ENCODE results near the gene IGFBP7.

The IGFBP7 gene

DNA sequence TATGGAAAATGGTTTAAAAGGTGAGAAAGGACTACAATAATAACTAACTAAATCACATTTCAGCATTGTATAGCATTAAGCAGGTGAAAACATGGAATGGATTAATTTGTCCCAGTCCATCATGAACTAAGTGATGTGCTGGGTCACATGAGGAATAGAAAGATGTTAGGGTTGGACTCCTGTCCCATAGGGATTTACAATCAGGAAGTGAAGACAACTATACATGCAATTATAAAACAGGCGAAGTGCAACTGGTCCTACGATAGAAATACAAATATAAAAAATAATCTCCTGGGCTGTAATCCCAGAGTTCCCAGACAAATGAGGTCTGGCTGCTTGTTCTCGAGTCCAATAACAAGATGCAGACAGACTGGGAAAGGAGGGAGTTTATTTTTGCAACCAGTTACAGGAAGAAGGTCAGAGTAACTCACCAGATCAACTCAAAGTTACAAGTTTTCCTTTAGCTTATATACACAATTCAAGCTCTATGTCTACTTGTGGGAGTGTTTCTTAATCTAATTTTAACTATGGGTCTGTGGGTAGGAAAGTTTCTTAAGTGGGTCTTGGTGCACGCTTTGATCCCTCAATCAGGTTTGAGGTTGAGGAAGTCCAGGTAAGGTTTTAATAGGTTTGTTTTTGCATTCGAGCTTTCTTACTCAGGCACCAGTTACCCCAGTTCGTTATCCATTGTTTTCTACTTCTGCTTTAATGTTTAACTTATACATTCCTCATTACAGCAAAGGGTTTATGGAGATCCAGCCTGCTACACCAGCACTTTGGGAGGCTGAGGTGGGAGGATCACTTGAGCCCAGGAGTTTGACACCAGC lies 50.1 kb downstream of the IGFBP7 start:
- H3K4me3 ChIP-seq (ENCODE audit: low read length) = no peak overlapping the region
- no peak overlapping the region for H2BK120ac ChIP-seq (ENCODE audit: low read depth, low read length)
- no peak overlapping the region for H2AK5ac ChIP-seq (ENCODE audit: low read length)
- no CpG with 5 or more reads among the region's 6 CpGs for WGBS (ENCODE audit: extremely low coverage, insufficient coverage, low lambda C conversion rate)
- H3K9ac ChIP-seq (ENCODE audit: low read length) = no peak overlapping the region
- no peak overlapping the region for H3K56ac ChIP-seq (ENCODE audit: low read length)
- no peaks in the 10 kb centered on the region for H3K79me2 ChIP-seq (ENCODE audit: control insufficient read depth, insufficient read depth, low read length)
- no peak overlapping the region for H3K23ac ChIP-seq (ENCODE audit: low read length)
- H3K4me1 ChIP-seq (ENCODE audit: control insufficient read depth, low read depth, low read length) = peaks cover 7% of the 10 kb centered on the region
- H4K5ac ChIP-seq (ENCODE audit: low read length) = no peak overlapping the region
- no peak for DNase-seq
- no peak overlapping the region for H3K4ac ChIP-seq (ENCODE audit: low read depth, low read length)
- H2BK15ac ChIP-seq (replicated peaks; ENCODE audit: low read depth) = no peak overlapping the region
- H3K27ac ChIP-seq (ENCODE audit: low read depth, low read length) = no peak overlapping the region
- no peak overlapping the region for H3K18ac ChIP-seq (ENCODE audit: low read length)
- no peak overlapping the region for H3K4me2 ChIP-seq (ENCODE audit: low read length)
- no peak overlapping the region for H4K8ac ChIP-seq (ENCODE audit: low read depth, low read length)
- no peaks in the 10 kb centered on the region for H3K79me1 ChIP-seq (ENCODE audit: low read length)
- no peaks in the 10 kb centered on the region for H3K27me3 ChIP-seq (ENCODE audit: insufficient read depth, low read length, poor library complexity)
- no peaks in the 10 kb centered on the region for H3K36me3 ChIP-seq (ENCODE audit: control insufficient read depth, insufficient read depth, low read length)
- H2BK5ac ChIP-seq (ENCODE audit: low read length) = no peak overlapping the region

DNA sequence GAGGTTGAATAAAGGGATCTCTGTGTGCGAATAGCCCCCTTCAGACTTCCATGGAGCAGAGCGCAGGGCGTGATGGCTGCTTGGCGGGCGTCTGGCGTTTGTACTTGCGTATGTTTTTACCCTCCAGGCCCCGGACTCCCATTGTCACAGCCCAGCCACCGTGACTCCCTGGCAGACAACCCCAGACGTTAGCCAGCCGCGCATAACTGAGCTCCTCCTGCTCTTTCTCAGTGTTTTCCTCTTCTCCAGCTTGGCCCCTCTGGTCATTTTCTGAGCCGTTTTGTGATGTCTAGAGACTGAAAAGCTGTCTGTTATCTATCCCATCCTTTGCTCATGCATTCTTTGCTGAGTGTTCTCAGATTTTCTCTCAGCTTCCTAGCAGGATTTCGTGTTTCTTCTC lies 54.3 kb downstream of the IGFBP7 start:
- H3K9ac ChIP-seq (ENCODE audit: low read length) = no peak overlapping the region
- no peaks in the 10 kb centered on the region for H3K27me3 ChIP-seq (ENCODE audit: insufficient read depth, low read length, poor library complexity)
- no peak overlapping the region for H3K4me3 ChIP-seq (ENCODE audit: low read length)
- no peak overlapping the region for H2BK5ac ChIP-seq (ENCODE audit: low read length)
- H3K18ac ChIP-seq (ENCODE audit: low read length) = no peak overlapping the region
- H3K36me3 ChIP-seq (ENCODE audit: control insufficient read depth, insufficient read depth, low read length) = no peaks in the 10 kb centered on the region
- H3K56ac ChIP-seq (ENCODE audit: low read length) = no peak overlapping the region
- DNase-seq = no peak
- peaks cover 4% of the 10 kb centered on the region for H3K4me1 ChIP-seq (ENCODE audit: control insufficient read depth, low read depth, low read length)
- H3K4ac ChIP-seq (ENCODE audit: low read depth, low read length) = no peak overlapping the region
- no peak overlapping the region for H2BK120ac ChIP-seq (ENCODE audit: low read depth, low read length)
- no peak overlapping the region for H2AK5ac ChIP-seq (ENCODE audit: low read length)
- WGBS (ENCODE audit: extremely low coverage, insufficient coverage, low lambda C conversion rate) = no CpG with 5 or more reads among the region's 14 CpGs
- H3K79me1 ChIP-seq (ENCODE audit: low read length) = no peaks in the 10 kb centered on the region
- H3K79me2 ChIP-seq (ENCODE audit: control insufficient read depth, insufficient read depth, low read length) = no peaks in the 10 kb centered on the region
- H3K4me2 ChIP-seq (ENCODE audit: low read length) = no peak overlapping the region
- H4K5ac ChIP-seq (ENCODE audit: low read length) = no peak overlapping the region
- no peak overlapping the region for H4K8ac ChIP-seq (ENCODE audit: low read depth, low read length)
- no peak overlapping the region for H3K27ac ChIP-seq (ENCODE audit: low read depth, low read length)
- no peak overlapping the region for H2BK15ac ChIP-seq (replicated peaks; ENCODE audit: low read depth)
- no peak overlapping the region for H3K23ac ChIP-seq (ENCODE audit: low read length)

DNA sequence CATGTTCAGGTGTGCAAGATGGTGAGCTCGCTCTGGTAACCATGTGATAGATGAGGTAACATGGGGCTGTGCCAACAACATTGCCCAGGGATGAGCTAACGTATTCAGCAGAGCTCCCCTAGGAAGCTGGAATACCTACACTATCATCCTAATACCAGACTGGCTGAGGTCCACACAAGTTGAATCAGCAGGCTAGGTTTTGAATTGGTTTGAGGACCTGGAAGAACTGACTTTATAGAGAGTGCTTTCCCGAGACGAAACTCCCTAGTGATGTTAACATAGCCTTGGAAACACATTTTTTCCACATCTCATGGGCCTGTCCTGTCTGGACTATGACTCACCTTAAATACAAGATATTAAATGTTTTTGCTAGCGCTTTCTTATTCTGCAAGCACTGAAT lies 56.7 kb downstream of the IGFBP7 start:
- Histone ChIP-seq H2BK15ac (replicated peaks; ENCODE audit: low read depth) (no peak overlapping the region), H3K4me3 (ENCODE audit: low read length) (no peak overlapping the region), H3K18ac (ENCODE audit: low read length) (no peak overlapping the region), H2AK5ac (ENCODE audit: low read length) (no peak overlapping the region), H3K36me3 (ENCODE audit: control insufficient read depth, insufficient read depth, low read length) (no peaks in the 10 kb centered on the region), H2BK5ac (ENCODE audit: low read length) (no peak overlapping the region), H3K4me1 (ENCODE audit: control insufficient read depth, low read depth, low read length) (peaks cover 4% of the 10 kb centered on the region), H3K79me1 (ENCODE audit: low read length) (no peaks in the 10 kb centered on the region), H4K5ac (ENCODE audit: low read length) (no peak overlapping the region), H3K27ac (ENCODE audit: low read depth, low read length) (no peak overlapping the region), H4K8ac (ENCODE audit: low read depth, low read length) (no peak overlapping the region), H2BK120ac (ENCODE audit: low read depth, low read length) (no peak overlapping the region), H3K4me2 (ENCODE audit: low read length) (no peak overlapping the region), H3K27me3 (ENCODE audit: insufficient read depth, low read length, poor library complexity) (no peaks in the 10 kb centered on the region), H3K9ac (ENCODE audit: low read length) (no peak overlapping the region), H3K23ac (ENCODE audit: low read length) (no peak overlapping the region), H3K4ac (ENCODE audit: low read depth, low read length) (no peak overlapping the region), H3K56ac (ENCODE audit: low read length) (no peak overlapping the region), H3K79me2 (ENCODE audit: control insufficient read depth, insufficient read depth, low read length) (no peaks in the 10 kb centered on the region)
- no peak for DNase-seq
- no CpG with 5 or more reads among the region's 5 CpGs for WGBS (ENCODE audit: extremely low coverage, insufficient coverage, low lambda C conversion rate)

DNA sequence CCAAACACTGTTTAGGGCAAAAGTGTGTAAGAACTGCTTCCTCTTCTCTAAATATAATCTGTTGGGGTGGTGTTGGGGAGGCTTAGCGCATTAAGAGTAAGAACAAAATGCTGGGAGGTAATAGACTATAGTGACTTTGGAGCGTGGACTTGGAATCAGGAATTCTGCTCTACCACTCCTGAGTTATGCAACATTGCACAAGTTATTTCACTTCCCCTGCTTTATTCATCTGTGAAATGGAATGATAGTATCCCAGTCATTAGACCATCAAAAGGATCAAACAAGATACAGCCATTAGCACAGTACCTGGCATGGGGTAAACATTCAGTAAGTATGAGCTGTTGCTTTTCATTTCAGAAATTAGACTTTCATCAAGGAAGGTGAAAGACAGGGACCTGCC lies 58.7 kb downstream of the IGFBP7 start:
- no peak overlapping the region for H3K23ac ChIP-seq (ENCODE audit: low read length)
- no peak overlapping the region for H3K27ac ChIP-seq (ENCODE audit: low read depth, low read length)
- no peak overlapping the region for H3K4me2 ChIP-seq (ENCODE audit: low read length)
- H3K36me3 ChIP-seq (ENCODE audit: control insufficient read depth, insufficient read depth, low read length) = no peaks in the 10 kb centered on the region
- H4K5ac ChIP-seq (ENCODE audit: low read length) = no peak overlapping the region
- H3K79me1 ChIP-seq (ENCODE audit: low read length) = no peaks in the 10 kb centered on the region
- H2BK15ac ChIP-seq (replicated peaks; ENCODE audit: low read depth) = no peak overlapping the region
- peaks cover 4% of the 10 kb centered on the region for H3K4me1 ChIP-seq (ENCODE audit: control insufficient read depth, low read depth, low read length)
- H3K27me3 ChIP-seq (ENCODE audit: insufficient read depth, low read length, poor library complexity) = no peaks in the 10 kb centered on the region
- no peaks in the 10 kb centered on the region for H3K79me2 ChIP-seq (ENCODE audit: control insufficient read depth, insufficient read depth, low read length)
- H2BK5ac ChIP-seq (ENCODE audit: low read length) = no peak overlapping the region
- no peak overlapping the region for H2AK5ac ChIP-seq (ENCODE audit: low read length)
- no peak overlapping the region for H4K8ac ChIP-seq (ENCODE audit: low read depth, low read length)
- H3K9ac ChIP-seq (ENCODE audit: low read length) = no peak overlapping the region
- no CpG with 5 or more reads among the region's 2 CpGs for WGBS (ENCODE audit: extremely low coverage, insufficient coverage, low lambda C conversion rate)
- DNase-seq = no peak
- H2BK120ac ChIP-seq (ENCODE audit: low read depth, low read length) = no peak overlapping the region
- H3K18ac ChIP-seq (ENCODE audit: low read length) = no peak overlapping the region
- no peak overlapping the region for H3K4ac ChIP-seq (ENCODE audit: low read depth, low read length)
- H3K4me3 ChIP-seq (ENCODE audit: low read length) = no peak overlapping the region
- H3K56ac ChIP-seq (ENCODE audit: low read length) = no peak overlapping the region

DNA sequence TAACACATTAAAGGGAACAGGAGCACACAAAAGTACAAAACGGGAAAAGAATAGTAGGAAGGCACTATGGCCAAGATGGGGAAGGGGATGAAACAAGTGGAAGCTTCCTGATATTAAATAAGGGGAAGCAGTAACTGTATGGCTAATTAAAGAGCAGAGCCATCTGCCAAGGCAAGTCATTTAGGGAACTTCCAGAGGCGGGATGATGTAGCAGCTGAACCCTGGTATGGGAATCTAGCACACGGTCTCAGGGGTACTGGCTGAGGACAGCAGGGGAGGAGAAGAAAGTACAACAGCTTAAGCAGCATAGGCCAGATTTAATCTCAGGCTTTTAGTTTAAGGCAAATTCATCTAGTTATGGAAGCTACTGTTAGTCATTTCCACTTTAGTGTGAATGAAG lies 59.1 kb downstream of the IGFBP7 start:
- Histone ChIP-seq H2BK5ac (ENCODE audit: low read length) (no peak overlapping the region), H4K5ac (ENCODE audit: low read length) (no peak overlapping the region), H3K4me3 (ENCODE audit: low read length) (no peak overlapping the region), H3K56ac (ENCODE audit: low read length) (no peak overlapping the region), H3K23ac (ENCODE audit: low read length) (no peak overlapping the region), H2BK120ac (ENCODE audit: low read depth, low read length) (no peak overlapping the region), H3K27ac (ENCODE audit: low read depth, low read length) (no peak overlapping the region), H3K9ac (ENCODE audit: low read length) (no peak overlapping the region), H3K36me3 (ENCODE audit: control insufficient read depth, insufficient read depth, low read length) (no peaks in the 10 kb centered on the region), H3K18ac (ENCODE audit: low read length) (no peak overlapping the region), H3K4me1 (ENCODE audit: control insufficient read depth, low read depth, low read length) (peaks cover under 1% of the 10 kb centered on the region), H3K27me3 (ENCODE audit: insufficient read depth, low read length, poor library complexity) (no peaks in the 10 kb centered on the region), H4K8ac (ENCODE audit: low read depth, low read length) (no peak overlapping the region), H3K4ac (ENCODE audit: low read depth, low read length) (no peak overlapping the region), H2AK5ac (ENCODE audit: low read length) (no peak overlapping the region), H3K79me1 (ENCODE audit: low read length) (no peaks in the 10 kb centered on the region), H3K79me2 (ENCODE audit: control insufficient read depth, insufficient read depth, low read length) (no peaks in the 10 kb centered on the region), H3K4me2 (ENCODE audit: low read length) (no peak overlapping the region), H2BK15ac (replicated peaks; ENCODE audit: low read depth) (no peak overlapping the region)
- DNase-seq = no peak
- no CpG with 5 or more reads among the region's 3 CpGs for WGBS (ENCODE audit: extremely low coverage, insufficient coverage, low lambda C conversion rate)
